Measurements from ENCODE around the gene RIC1.
"Not testable (repeated sequence)": the region's sequence is repeated elsewhere in the genome, so short reads cannot be mapped to it uniquely, and the experiment has no call there.

The RIC1 gene

GRCh38 chr9:5671711-5672353 is 42.9 kb downstream of the RIC1 start:
- DNase-seq (ENCODE audit: low read depth in 2 of 2): no peak

- not testable (repeated sequence) for DNase-seq (ENCODE audit: low read depth in 2 of 2)
Measured at GRCh38 chr9:5675046-5675445, 46.1 kb downstream of the RIC1 start.

- DNase-seq (ENCODE audit: low read depth in 2 of 2): not testable (repeated sequence)
Measured at GRCh38 chr9:5683591-5683990, 54.7 kb downstream of the RIC1 start.

GRCh38 chr9:5684101-5684500 is 55.2 kb downstream of the RIC1 start:
- no peak for DNase-seq (ENCODE audit: low read depth in 2 of 2)

- DNase-seq (ENCODE audit: low read depth in 2 of 2): no peak
Measured at GRCh38 chr9:5688109-5688508, 59.2 kb downstream of the RIC1 start.

- DNase-seq (ENCODE audit: low read depth in 2 of 2): no peak
Measured at GRCh38 chr9:5690278-5690677, 61.4 kb downstream of the RIC1 start.

GRCh38 chr9:5695860-5696259 is 67.0 kb downstream of the RIC1 start:
- DNase-seq (ENCODE audit: low read depth in 2 of 2): no peak

GRCh38 chr9:5696884-5697283 is 68.0 kb downstream of the RIC1 start:
- no peak for DNase-seq (ENCODE audit: low read depth in 2 of 2)

- DNase-seq (ENCODE audit: low read depth in 2 of 2): no peak
Measured at GRCh38 chr9:5698004-5698403, 69.1 kb downstream of the RIC1 start.

- no peak for DNase-seq (ENCODE audit: low read depth in 2 of 2)
Measured at GRCh38 chr9:5698810-5699556, 70.1 kb downstream of the RIC1 start.

- DNase-seq (ENCODE audit: low read depth in 2 of 2): no peak
Measured at GRCh38 chr9:5708414-5708813, 79.5 kb downstream of the RIC1 start.

- DNase-seq (ENCODE audit: low read depth in 2 of 2): no peak
Measured at GRCh38 chr9:5712651-5713390, 83.9 kb downstream of the RIC1 start.

GRCh38 chr9:5714501-5715401 is 85.8 kb downstream of the RIC1 start:
- DNase-seq (ENCODE audit: low read depth in 2 of 2): no peak

- no peak for DNase-seq (ENCODE audit: low read depth in 2 of 2)
Measured at GRCh38 chr9:5715548-5716127, 86.7 kb downstream of the RIC1 start.

GRCh38 chr9:5717434-5717833 is 88.5 kb downstream of the RIC1 start:
- not testable (repeated sequence) for DNase-seq (ENCODE audit: low read depth in 2 of 2)

- DNase-seq (ENCODE audit: low read depth in 2 of 2): no peak
Measured at GRCh38 chr9:5718296-5719032, 89.6 kb downstream of the RIC1 start.

GRCh38 chr9:5719100-5719926 is 90.4 kb downstream of the RIC1 start:
- no peak for DNase-seq (ENCODE audit: low read depth in 2 of 2)

GRCh38 chr9:5720151-5720550 is 91.2 kb downstream of the RIC1 start:
- DNase-seq (ENCODE audit: low read depth in 2 of 2): no peak

GRCh38 chr9:5721279-5722087 is 92.6 kb downstream of the RIC1 start:
- DNase-seq (ENCODE audit: low read depth in 2 of 2): no peak

All from stimulated activated CD4-positive, alpha-beta T cell treated with anti-CD3 and anti-CD28 coated beads, Interleukin-4, amount 100 ng/mL, for 48 hours (primary cell).